Measurements from ENCODE around the gene AHNAK.

AHNAK gene

GRCh38 chr11:62418136-62418535 lies 128.5 kb downstream of the AHNAK start:
- Histone ChIP-seq H3K36me3 (ENCODE audit: insufficient read depth, low read length) (no peaks in the 10 kb centered on the region), H3K27ac (ENCODE audit: low read depth, low read length) (no peak overlapping the region), H2AFZ (ENCODE audit: low read length, unreplicated experiment) (no peak overlapping the region), H3K4me1 (ENCODE audit: control insufficient read depth, insufficient read depth, low read length, unreplicated experiment) (no peaks in the 10 kb centered on the region), H3K79me2 (ENCODE audit: control insufficient read depth, insufficient read depth, low read length, unreplicated experiment) (no peaks in the 10 kb centered on the region), H3K27me3 (ENCODE audit: insufficient read depth, low read length) (no peaks in the 10 kb centered on the region), H3K4me3 (ENCODE audit: low read depth, low read length) (no peak overlapping the region)

- no peak overlapping the region for H3K27ac ChIP-seq (ENCODE audit: low read depth, low read length)
- no peaks in the 10 kb centered on the region for H3K27me3 ChIP-seq (ENCODE audit: insufficient read depth, low read length)
- no peaks in the 10 kb centered on the region for H3K36me3 ChIP-seq (ENCODE audit: insufficient read depth, low read length)
- no peak overlapping the region for H3K4me3 ChIP-seq (ENCODE audit: low read depth, low read length)
- no peaks in the 10 kb centered on the region for H3K4me1 ChIP-seq (ENCODE audit: control insufficient read depth, insufficient read depth, low read length, unreplicated experiment)
- H3K79me2 ChIP-seq (ENCODE audit: control insufficient read depth, insufficient read depth, low read length, unreplicated experiment) = no peaks in the 10 kb centered on the region
- no peak overlapping the region for H2AFZ ChIP-seq (ENCODE audit: low read length, unreplicated experiment)
These were observed 130.0 kb downstream of the AHNAK start for GRCh38 chr11:62416596-62416995.

- no peak overlapping the region for H3K27ac ChIP-seq (ENCODE audit: low read depth, low read length)
- H3K27me3 ChIP-seq (ENCODE audit: insufficient read depth, low read length) = no peaks in the 10 kb centered on the region
- H2AFZ ChIP-seq (ENCODE audit: low read length, unreplicated experiment) = no peak overlapping the region
- no peaks in the 10 kb centered on the region for H3K36me3 ChIP-seq (ENCODE audit: insufficient read depth, low read length)
- H3K4me1 ChIP-seq (ENCODE audit: control insufficient read depth, insufficient read depth, low read length, unreplicated experiment) = no peaks in the 10 kb centered on the region
- H3K4me3 ChIP-seq (ENCODE audit: low read depth, low read length) = no peak overlapping the region
- H3K79me2 ChIP-seq (ENCODE audit: control insufficient read depth, insufficient read depth, low read length, unreplicated experiment) = no peaks in the 10 kb centered on the region
These were observed 133.4 kb downstream of the AHNAK start for GRCh38 chr11:62413060-62413696.

GRCh38 chr11:62411524-62411923 lies 135.1 kb downstream of the AHNAK start:
- Histone ChIP-seq H3K4me1 (ENCODE audit: control insufficient read depth, insufficient read depth, low read length, unreplicated experiment) (no peaks in the 10 kb centered on the region), H3K27ac (ENCODE audit: low read depth, low read length) (no peak overlapping the region)

GRCh38 chr11:62410972-62411371 lies 135.6 kb downstream of the AHNAK start:
- Histone ChIP-seq H2AFZ (ENCODE audit: low read length, unreplicated experiment) (no peak overlapping the region), H3K4me1 (ENCODE audit: control insufficient read depth, insufficient read depth, low read length, unreplicated experiment) (no peaks in the 10 kb centered on the region), H3K4me3 (ENCODE audit: low read depth, low read length) (no peak overlapping the region)

More at GRCh38 chr11:62411524-62411923, 135.1 kb downstream of the AHNAK start:
- Histone ChIP-seq H3K4me3 (ENCODE audit: low read depth, low read length) (no peak overlapping the region), H2AFZ (ENCODE audit: low read length, unreplicated experiment) (no peak overlapping the region), H3K27me3 (ENCODE audit: insufficient read depth, low read length) (no peaks in the 10 kb centered on the region), H3K36me3 (ENCODE audit: insufficient read depth, low read length) (no peaks in the 10 kb centered on the region), H3K79me2 (ENCODE audit: control insufficient read depth, insufficient read depth, low read length, unreplicated experiment) (no peaks in the 10 kb centered on the region)

GRCh38 chr11:62409831-62410230 lies 136.8 kb downstream of the AHNAK start:
- no peak overlapping the region for H3K4me3 ChIP-seq (ENCODE audit: low read depth, low read length)
- H2AFZ ChIP-seq (ENCODE audit: low read length, unreplicated experiment) = no peak overlapping the region

More at GRCh38 chr11:62410972-62411371, 135.6 kb downstream of the AHNAK start:
- Histone ChIP-seq H3K27me3 (ENCODE audit: insufficient read depth, low read length) (no peaks in the 10 kb centered on the region), H3K79me2 (ENCODE audit: control insufficient read depth, insufficient read depth, low read length, unreplicated experiment) (no peaks in the 10 kb centered on the region), H3K27ac (ENCODE audit: low read depth, low read length) (no peak overlapping the region), H3K36me3 (ENCODE audit: insufficient read depth, low read length) (no peaks in the 10 kb centered on the region)

GRCh38 chr11:62406034-62406433 lies 140.6 kb downstream of the AHNAK start:
- peaks cover under 1% of the 10 kb centered on the region for H3K4me1 ChIP-seq (ENCODE audit: control insufficient read depth, insufficient read depth, low read length, unreplicated experiment)
- no peaks in the 10 kb centered on the region for H3K36me3 ChIP-seq (ENCODE audit: insufficient read depth, low read length)
- no peaks in the 10 kb centered on the region for H3K79me2 ChIP-seq (ENCODE audit: control insufficient read depth, insufficient read depth, low read length, unreplicated experiment)
- H3K4me3 ChIP-seq (ENCODE audit: low read depth, low read length) = no peak overlapping the region
- H3K27ac ChIP-seq (ENCODE audit: low read depth, low read length) = no peak overlapping the region
- H3K27me3 ChIP-seq (ENCODE audit: insufficient read depth, low read length) = no peaks in the 10 kb centered on the region
- no peak overlapping the region for H2AFZ ChIP-seq (ENCODE audit: low read length, unreplicated experiment)

More at GRCh38 chr11:62409831-62410230, 136.8 kb downstream of the AHNAK start:
- H3K27me3 ChIP-seq (ENCODE audit: insufficient read depth, low read length) = no peaks in the 10 kb centered on the region
- no peaks in the 10 kb centered on the region for H3K4me1 ChIP-seq (ENCODE audit: control insufficient read depth, insufficient read depth, low read length, unreplicated experiment)
- H3K79me2 ChIP-seq (ENCODE audit: control insufficient read depth, insufficient read depth, low read length, unreplicated experiment) = no peaks in the 10 kb centered on the region
- H3K36me3 ChIP-seq (ENCODE audit: insufficient read depth, low read length) = no peaks in the 10 kb centered on the region
- no peak overlapping the region for H3K27ac ChIP-seq (ENCODE audit: low read depth, low read length)

GRCh38 chr11:62404901-62405300 lies 141.7 kb downstream of the AHNAK start:
- no peak overlapping the region for H3K27ac ChIP-seq (ENCODE audit: low read depth, low read length)
- no peaks in the 10 kb centered on the region for H3K79me2 ChIP-seq (ENCODE audit: control insufficient read depth, insufficient read depth, low read length, unreplicated experiment)
- no peaks in the 10 kb centered on the region for H3K27me3 ChIP-seq (ENCODE audit: insufficient read depth, low read length)
- H3K4me3 ChIP-seq (ENCODE audit: low read depth, low read length) = no peak overlapping the region
- no peak overlapping the region for H2AFZ ChIP-seq (ENCODE audit: low read length, unreplicated experiment)
- H3K4me1 ChIP-seq (ENCODE audit: control insufficient read depth, insufficient read depth, low read length, unreplicated experiment) = peaks cover 8% of the 10 kb centered on the region
- no peaks in the 10 kb centered on the region for H3K36me3 ChIP-seq (ENCODE audit: insufficient read depth, low read length)

- Histone ChIP-seq H3K4me1 (ENCODE audit: control insufficient read depth, insufficient read depth, low read length, unreplicated experiment) (peaks cover 10% of the 10 kb centered on the region), H3K27ac (ENCODE audit: low read depth, low read length) (no peak overlapping the region), H3K36me3 (ENCODE audit: insufficient read depth, low read length) (no peaks in the 10 kb centered on the region), H3K4me3 (ENCODE audit: low read depth, low read length) (no peak overlapping the region), H3K79me2 (ENCODE audit: control insufficient read depth, insufficient read depth, low read length, unreplicated experiment) (no peaks in the 10 kb centered on the region), H3K27me3 (ENCODE audit: insufficient read depth, low read length) (no peaks in the 10 kb centered on the region), H2AFZ (ENCODE audit: low read length, unreplicated experiment) (no peak overlapping the region)
These were observed 142.2 kb downstream of the AHNAK start for GRCh38 chr11:62404435-62404834.

GRCh38 chr11:62402960-62403730 lies 143.5 kb downstream of the AHNAK start:
- no peaks in the 10 kb centered on the region for H3K36me3 ChIP-seq (ENCODE audit: insufficient read depth, low read length)
- peaks cover 23% of the 10 kb centered on the region for H3K4me1 ChIP-seq (ENCODE audit: control insufficient read depth, insufficient read depth, low read length, unreplicated experiment)
- no peak overlapping the region for H3K27ac ChIP-seq (ENCODE audit: low read depth, low read length)
- no peaks in the 10 kb centered on the region for H3K79me2 ChIP-seq (ENCODE audit: control insufficient read depth, insufficient read depth, low read length, unreplicated experiment)
- H3K4me3 ChIP-seq (ENCODE audit: low read depth, low read length) = no peak overlapping the region
- H3K27me3 ChIP-seq (ENCODE audit: insufficient read depth, low read length) = no peaks in the 10 kb centered on the region
- no peak overlapping the region for H2AFZ ChIP-seq (ENCODE audit: low read length, unreplicated experiment)
